ENCODE results near the gene RNU6-1.

RNU6-1 gene

GRCh38 chr15:67841513-67841762 is 1.6 kb upstream of the RNU6-1 start:
- peaks cover 3% of the 10 kb centered on the region for H3K4me1 ChIP-seq (ENCODE audit: control insufficient read depth, insufficient read depth, low read length, unreplicated experiment)
- peak overlapping the region; percentile 20 for H2AFZ ChIP-seq (ENCODE audit: low read length, unreplicated experiment)
- no peak overlapping the region for H3K27ac ChIP-seq (ENCODE audit: low read depth, low read length)
- no peaks in the 10 kb centered on the region for H3K36me3 ChIP-seq (ENCODE audit: insufficient read depth, low read length)
- peak overlapping the region; percentile 96 for H3K4me3 ChIP-seq (ENCODE audit: low read depth, low read length)
- no peaks in the 10 kb centered on the region for H3K27me3 ChIP-seq (ENCODE audit: insufficient read depth, low read length)
- H3K79me2 ChIP-seq (ENCODE audit: control insufficient read depth, insufficient read depth, low read length, unreplicated experiment) = no peaks in the 10 kb centered on the region

- H3K79me2 ChIP-seq (ENCODE audit: control insufficient read depth, insufficient read depth, low read length, unreplicated experiment) = no peaks in the 10 kb centered on the region
- H3K27me3 ChIP-seq (ENCODE audit: insufficient read depth, low read length) = peaks cover 4% of the 10 kb centered on the region
- peak overlapping the region; percentile 83 for H2AFZ ChIP-seq (ENCODE audit: low read length, unreplicated experiment)
- H3K36me3 ChIP-seq (ENCODE audit: insufficient read depth, low read length) = no peaks in the 10 kb centered on the region
- peak overlapping the region; percentile 96 for H3K4me3 ChIP-seq (ENCODE audit: low read depth, low read length)
- peaks cover 3% of the 10 kb centered on the region for H3K4me1 ChIP-seq (ENCODE audit: control insufficient read depth, insufficient read depth, low read length, unreplicated experiment)
- H3K27ac ChIP-seq (ENCODE audit: low read depth, low read length) = peak overlapping the region; percentile 64; the same call in 1 of the 2 replicates
Observed at GRCh38 chr15:67840749-67841512, 1.1 kb upstream of the RNU6-1 start.

- Histone ChIP-seq H3K4me3 (ENCODE audit: low read depth, low read length) (peak overlapping the region; percentile 96), H3K27me3 (ENCODE audit: insufficient read depth, low read length) (peaks cover 18% of the 10 kb centered on the region), H3K27ac (ENCODE audit: low read depth, low read length) (peak overlapping the region; percentile 64), H3K4me1 (ENCODE audit: control insufficient read depth, insufficient read depth, low read length, unreplicated experiment) (peaks cover 3% of the 10 kb centered on the region), H2AFZ (ENCODE audit: low read length, unreplicated experiment) (peak overlapping the region; percentile 70), H3K36me3 (ENCODE audit: insufficient read depth, low read length) (no peaks in the 10 kb centered on the region), H3K79me2 (ENCODE audit: control insufficient read depth, insufficient read depth, low read length, unreplicated experiment) (no peaks in the 10 kb centered on the region)
Observed at GRCh38 chr15:67839499-67839928, 331 bp downstream of the RNU6-1 start.

GRCh38 chr15:67838789-67839332 is 984 bp downstream of the RNU6-1 start:
- Histone ChIP-seq H3K79me2 (ENCODE audit: control insufficient read depth, insufficient read depth, low read length, unreplicated experiment) (no peaks in the 10 kb centered on the region), H2AFZ (ENCODE audit: low read length, unreplicated experiment) (peak overlapping the region; percentile 16), H3K27ac (ENCODE audit: low read depth, low read length) (no peak overlapping the region), H3K27me3 (ENCODE audit: insufficient read depth, low read length) (peaks cover 24% of the 10 kb centered on the region), H3K4me1 (ENCODE audit: control insufficient read depth, insufficient read depth, low read length, unreplicated experiment) (peaks cover 3% of the 10 kb centered on the region), H3K36me3 (ENCODE audit: insufficient read depth, low read length) (no peaks in the 10 kb centered on the region), H3K4me3 (ENCODE audit: low read depth, low read length) (peak overlapping the region; percentile 96)

- H3K4me3 ChIP-seq (ENCODE audit: low read depth, low read length) = no peak overlapping the region
- peaks cover 43% of the 10 kb centered on the region for H3K27me3 ChIP-seq (ENCODE audit: insufficient read depth, low read length)
- H3K27ac ChIP-seq (ENCODE audit: low read depth, low read length) = no peak overlapping the region
- no peaks in the 10 kb centered on the region for H3K79me2 ChIP-seq (ENCODE audit: control insufficient read depth, insufficient read depth, low read length, unreplicated experiment)
- H2AFZ ChIP-seq (ENCODE audit: low read length, unreplicated experiment) = no peak overlapping the region
- peaks cover 3% of the 10 kb centered on the region for H3K4me1 ChIP-seq (ENCODE audit: control insufficient read depth, insufficient read depth, low read length, unreplicated experiment)
- H3K36me3 ChIP-seq (ENCODE audit: insufficient read depth, low read length) = no peaks in the 10 kb centered on the region
Observed at GRCh38 chr15:67836955-67837354, 2.9 kb downstream of the RNU6-1 start.

GRCh38 chr15:67836477-67836876 is 3.4 kb downstream of the RNU6-1 start:
- no peaks in the 10 kb centered on the region for H3K36me3 ChIP-seq (ENCODE audit: insufficient read depth, low read length)
- H3K4me1 ChIP-seq (ENCODE audit: control insufficient read depth, insufficient read depth, low read length, unreplicated experiment) = peaks cover 3% of the 10 kb centered on the region
- H3K79me2 ChIP-seq (ENCODE audit: control insufficient read depth, insufficient read depth, low read length, unreplicated experiment) = no peaks in the 10 kb centered on the region
- peak overlapping the region; percentile 67 for H3K4me3 ChIP-seq (ENCODE audit: low read depth, low read length)
- no peak overlapping the region for H3K27ac ChIP-seq (ENCODE audit: low read depth, low read length)
- H3K27me3 ChIP-seq (ENCODE audit: insufficient read depth, low read length) = peaks cover 45% of the 10 kb centered on the region
- H2AFZ ChIP-seq (ENCODE audit: low read length, unreplicated experiment) = no peak overlapping the region

GRCh38 chr15:67836134-67836455 is 3.8 kb downstream of the RNU6-1 start:
- Histone ChIP-seq H3K27me3 (ENCODE audit: insufficient read depth, low read length) (peaks cover 49% of the 10 kb centered on the region), H3K4me1 (ENCODE audit: control insufficient read depth, insufficient read depth, low read length, unreplicated experiment) (peaks cover under 1% of the 10 kb centered on the region), H3K36me3 (ENCODE audit: insufficient read depth, low read length) (no peaks in the 10 kb centered on the region), H3K27ac (ENCODE audit: low read depth, low read length) (no peak overlapping the region), H3K4me3 (ENCODE audit: low read depth, low read length) (peak overlapping the region; percentile 67), H3K79me2 (ENCODE audit: control insufficient read depth, insufficient read depth, low read length, unreplicated experiment) (no peaks in the 10 kb centered on the region), H2AFZ (ENCODE audit: low read length, unreplicated experiment) (peak overlapping the region; percentile 23)

GRCh38 chr15:67835297-67836133 is 4.3 kb downstream of the RNU6-1 start:
- Histone ChIP-seq H3K79me2 (ENCODE audit: control insufficient read depth, insufficient read depth, low read length, unreplicated experiment) (no peaks in the 10 kb centered on the region), H3K4me3 (ENCODE audit: low read depth, low read length) (peak overlapping the region; percentile 67), H3K4me1 (ENCODE audit: control insufficient read depth, insufficient read depth, low read length, unreplicated experiment) (no peaks in the 10 kb centered on the region), H3K27me3 (ENCODE audit: insufficient read depth, low read length) (peaks cover 55% of the 10 kb centered on the region), H3K27ac (ENCODE audit: low read depth, low read length) (no peak overlapping the region), H2AFZ (ENCODE audit: low read length, unreplicated experiment) (peak overlapping the region; percentile 34), H3K36me3 (ENCODE audit: insufficient read depth, low read length) (no peaks in the 10 kb centered on the region)

GRCh38 chr15:67834581-67835296 is 5.1 kb downstream of the RNU6-1 start:
- Histone ChIP-seq H3K4me1 (ENCODE audit: control insufficient read depth, insufficient read depth, low read length, unreplicated experiment) (no peaks in the 10 kb centered on the region), H3K36me3 (ENCODE audit: insufficient read depth, low read length) (no peaks in the 10 kb centered on the region), H3K4me3 (ENCODE audit: low read depth, low read length) (peak overlapping the region; percentile 67), H3K27ac (ENCODE audit: low read depth, low read length) (no peak overlapping the region), H3K79me2 (ENCODE audit: control insufficient read depth, insufficient read depth, low read length, unreplicated experiment) (no peaks in the 10 kb centered on the region), H3K27me3 (ENCODE audit: insufficient read depth, low read length) (peaks cover 63% of the 10 kb centered on the region), H2AFZ (ENCODE audit: low read length, unreplicated experiment) (peak overlapping the region; percentile 34)

GRCh38 chr15:67833710-67834511 is 5.9 kb downstream of the RNU6-1 start:
- peak overlapping the region; percentile 67 for H3K4me3 ChIP-seq (ENCODE audit: low read depth, low read length)
- H2AFZ ChIP-seq (ENCODE audit: low read length, unreplicated experiment) = no peak overlapping the region
- no peaks in the 10 kb centered on the region for H3K79me2 ChIP-seq (ENCODE audit: control insufficient read depth, insufficient read depth, low read length, unreplicated experiment)
- H3K4me1 ChIP-seq (ENCODE audit: control insufficient read depth, insufficient read depth, low read length, unreplicated experiment) = no peaks in the 10 kb centered on the region
- peaks cover 71% of the 10 kb centered on the region for H3K27me3 ChIP-seq (ENCODE audit: insufficient read depth, low read length)
- H3K36me3 ChIP-seq (ENCODE audit: insufficient read depth, low read length) = no peaks in the 10 kb centered on the region
- no peak overlapping the region for H3K27ac ChIP-seq (ENCODE audit: low read depth, low read length)

All from ACC112 (cell line).